HepG2 (cell line): Measurements from ENCODE around the gene TUBB. TPM values are rescaled to one million over a fixed set of nuclear protein-coding genes. Genes with fewer than 3 reads are reported as not detected.

ENCODE experiments used
- AHR ChIP-seq: IDR thresholded peaks from 2 replicates; pipeline ENCODE4 v1.6.1; 2018; ENCODE audit warnings: missing genetic modification reagents, missing compliant biosample characterization
- ATM ChIP-seq: fragments of 450-650 bp; IDR thresholded peaks from 2 replicates; pipeline ENCODE4 v1.7.1; 2017; ENCODE audit warnings: mild to moderate bottlenecking, borderline replicate concordance
- CENPX ChIP-seq: sonication (generic); formaldehyde crosslinking; IDR thresholded peaks from 2 replicates; pipeline ENCODE4 v1.9.0; 2021; ENCODE audit warnings: mild to moderate bottlenecking, missing genetic modification reagents, moderate library complexity
- FOXJ3 ChIP-seq: sonication (generic); formaldehyde crosslinking; IDR thresholded peaks from 2 replicates; pipeline ENCODE4 v1.4.0; 2020; ENCODE audit warnings: missing genetic modification reagents, mild to moderate bottlenecking, borderline replicate concordance
- HIC2 ChIP-seq: sonication (generic); formaldehyde crosslinking; IDR thresholded peaks from 2 replicates; pipeline ENCODE4 v1.9.0; 2022; ENCODE audit warnings: low read depth, missing genetic modification reagents
- KMT2B ChIP-seq: IDR thresholded peaks from 2 replicates; pipeline ENCODE4 v1.6.1; 2016; ENCODE audit warnings: missing genetic modification reagents, missing compliant biosample characterization
- MBNL3 ChIP-seq: fragments of 250-450 bp; sonication (Bioruptor Pico); conservative IDR thresholded peaks from 2 replicates; pipeline ENCODE4 v1.8.0; 2022; ENCODE audit warnings: mild to moderate bottlenecking, inconsistent platforms
- NR0B2 ChIP-seq: sonication (generic); formaldehyde crosslinking; IDR thresholded peaks from 2 replicates; pipeline ENCODE4 v1.4.0; 2020; ENCODE audit warnings: mild to moderate bottlenecking, missing genetic modification reagents
- PREB ChIP-seq: sonication (generic); formaldehyde crosslinking; IDR thresholded peaks from 2 replicates; pipeline ENCODE4 v1.4.0; 2020; ENCODE audit warnings: missing genetic modification reagents
- THYN1 ChIP-seq: sonication (generic); formaldehyde crosslinking; IDR thresholded peaks from 2 replicates; pipeline ENCODE4 v1.8.1; 2023; ENCODE audit warnings: low read depth, mild to moderate bottlenecking, moderate library complexity, missing genetic modification reagents, borderline replicate concordance
- ZBTB8A ChIP-seq: sonication (generic); formaldehyde crosslinking; IDR thresholded peaks from 2 replicates; pipeline ENCODE4 v1.4.0; 2020; ENCODE audit warnings: mild to moderate bottlenecking, low read depth, missing genetic modification reagents, borderline replicate concordance
- ZNF20 ChIP-seq: sonication (generic); formaldehyde crosslinking; IDR thresholded peaks from 2 replicates; pipeline ENCODE4 v1.4.0; 2020; ENCODE audit warnings: mild to moderate bottlenecking, moderate library complexity, missing genetic modification reagents
- ZNF264 ChIP-seq: sonication (generic); formaldehyde crosslinking; IDR thresholded peaks from 2 replicates; pipeline ENCODE4 v1.4.0; 2020; ENCODE audit warnings: missing genetic modification reagents
- ZNF282 ChIP-seq: fragments of 450-650 bp; IDR thresholded peaks from 2 replicates; pipeline ENCODE4 v1.6.1; 2018; ENCODE audit not compliant: partially characterized antibody
- ZNF296 ChIP-seq: sonication (generic); formaldehyde crosslinking; conservative IDR thresholded peaks from 2 replicates; pipeline ENCODE4 v1.5.0; 2020; ENCODE audit warnings: mild to moderate bottlenecking, missing genetic modification reagents
- polyA plus RNA-seq, 8 experiments: library from polyadenylated mRNA; depleted of rRNA in 3 of 8; stranded (reverse) in 7 of 8; unstranded in 1 of 8; fragments of >200 nt; fragmentation: Illumina TruSeq in 4 of 8; extraction: Trizol in 4 of 8; gene quantifications; 2 replicates each; pipeline versions ENCODE4 v1.2.1 to v1.2.3, GENCODE V29; 2011 to 2016; ENCODE audit warnings: low read depth in 4 of 8, missing spikeins in 1 of 8, mixed read lengths in 1 of 8; ENCODE audit not compliant: insufficient read depth in 1 of 8
- total RNA-seq, 5 experiments: library from RNA; depleted of rRNA; stranded (reverse); fragments of >200 nt; fragmentation: Illumina TruSeq; extraction: Trizol; gene quantifications; 2 replicates each; pipeline ENCODE4 v1.2.3, GENCODE V29; 2016; ENCODE audit warnings: low read depth in 1 of 5
- TF ChIP-seq, protein P1 (sequence below): sonication (generic); formaldehyde crosslinking; IDR thresholded peaks from 2 replicates; pipeline ENCODE4 v1.4.0; 2020; ENCODE audit warnings: missing genetic modification reagents
- TF ChIP-seq, protein P2 (sequence below): sonication (generic); formaldehyde crosslinking; IDR thresholded peaks from 2 replicates; pipeline ENCODE4 v1.8.0; 2022; ENCODE audit warnings: missing genetic modification reagents, mild to moderate bottlenecking, moderate library complexity, borderline replicate concordance
- TF ChIP-seq, protein P3 (sequence below): sonication (generic); formaldehyde crosslinking; IDR thresholded peaks from 2 replicates; pipeline ENCODE4 v1.5.1; 2020; ENCODE audit warnings: mild to moderate bottlenecking, missing genetic modification reagents

Gene TUBB
- total and polyA plus RNA-seq, 2 of the 13 experiments (the other 11 are each of a cell fraction or from before 2014, with no cell fraction given): 911 to 1,163 TPM

GRCh38 chr6:30686908-30687658, 33.1 kb upstream of the TUBB start (continued):
- 0 out of 2 replicates have a peak, but pooled peaks have one; percentile 14 for TF ChIP-seq HIC2 (CRISPR knock-in tag)
- peak; percentile 23; the same call in 1 of the 2 replicates for TF ChIP-seq NR0B2
- no peak for TF ChIP-seq ZNF282
- TF ChIP-seq MBNL3: no peak
- no peak for TF ChIP-seq ATM
- TF ChIP-seq, protein P1, sequence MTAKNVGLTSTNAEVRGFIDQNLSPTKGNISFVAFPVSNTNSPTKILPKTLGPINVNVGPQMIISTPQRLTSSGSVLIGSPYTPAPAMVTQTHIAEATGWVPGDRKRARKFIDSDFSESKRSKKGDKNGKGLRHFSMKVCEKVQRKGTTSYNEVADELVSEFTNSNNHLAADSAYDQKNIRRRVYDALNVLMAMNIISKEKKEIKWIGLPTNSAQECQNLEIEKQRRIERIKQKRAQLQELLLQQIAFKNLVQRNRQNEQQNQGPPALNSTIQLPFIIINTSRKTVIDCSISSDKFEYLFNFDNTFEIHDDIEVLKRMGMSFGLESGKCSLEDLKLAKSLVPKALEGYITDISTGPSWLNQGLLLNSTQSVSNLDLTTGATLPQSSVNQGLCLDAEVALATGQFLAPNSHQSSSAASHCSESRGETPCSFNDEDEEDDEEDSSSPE (CRISPR knock-in tag): no peak
- TF ChIP-seq PREB (CRISPR knock-in tag): no peak
- no peak for TF ChIP-seq THYN1 (CRISPR knock-in tag)
- TF ChIP-seq FOXJ3: no peak
- no peak for TF ChIP-seq CENPX (CRISPR knock-in tag)
- TF ChIP-seq KMT2B: 0 out of 2 replicates have a peak, but pooled peaks have one; percentile 20
- TF ChIP-seq ZNF296 (CRISPR knock-in tag): 0 out of 2 replicates have a peak, but pooled peaks have one; percentile 19
- no peak for TF ChIP-seq ZBTB8A
- no peak for TF ChIP-seq ZNF264
- 0 out of 2 replicates have a peak, but pooled peaks have one; percentile 27 for TF ChIP-seq AHR (CRISPR knock-in tag)
- TF ChIP-seq, protein P2, sequence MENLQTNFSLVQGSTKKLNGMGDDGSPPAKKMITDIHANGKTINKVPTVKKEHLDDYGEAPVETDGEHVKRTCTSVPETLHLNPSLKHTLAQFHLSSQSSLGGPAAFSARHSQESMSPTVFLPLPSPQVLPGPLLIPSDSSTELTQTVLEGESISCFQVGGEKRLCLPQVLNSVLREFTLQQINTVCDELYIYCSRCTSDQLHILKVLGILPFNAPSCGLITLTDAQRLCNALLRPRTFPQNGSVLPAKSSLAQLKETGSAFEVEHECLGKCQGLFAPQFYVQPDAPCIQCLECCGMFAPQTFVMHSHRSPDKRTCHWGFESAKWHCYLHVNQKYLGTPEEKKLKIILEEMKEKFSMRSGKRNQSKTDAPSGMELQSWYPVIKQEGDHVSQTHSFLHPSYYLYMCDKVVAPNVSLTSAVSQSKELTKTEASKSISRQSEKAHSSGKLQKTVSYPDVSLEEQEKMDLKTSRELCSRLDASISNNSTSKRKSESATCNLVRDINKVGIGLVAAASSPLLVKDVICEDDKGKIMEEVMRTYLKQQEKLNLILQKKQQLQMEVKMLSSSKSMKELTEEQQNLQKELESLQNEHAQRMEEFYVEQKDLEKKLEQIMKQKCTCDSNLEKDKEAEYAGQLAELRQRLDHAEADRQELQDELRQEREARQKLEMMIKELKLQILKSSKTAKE (CRISPR knock-in tag): no peak
- no peak for TF ChIP-seq ZNF20 (CRISPR knock-in tag)
- TF ChIP-seq, protein P3, sequence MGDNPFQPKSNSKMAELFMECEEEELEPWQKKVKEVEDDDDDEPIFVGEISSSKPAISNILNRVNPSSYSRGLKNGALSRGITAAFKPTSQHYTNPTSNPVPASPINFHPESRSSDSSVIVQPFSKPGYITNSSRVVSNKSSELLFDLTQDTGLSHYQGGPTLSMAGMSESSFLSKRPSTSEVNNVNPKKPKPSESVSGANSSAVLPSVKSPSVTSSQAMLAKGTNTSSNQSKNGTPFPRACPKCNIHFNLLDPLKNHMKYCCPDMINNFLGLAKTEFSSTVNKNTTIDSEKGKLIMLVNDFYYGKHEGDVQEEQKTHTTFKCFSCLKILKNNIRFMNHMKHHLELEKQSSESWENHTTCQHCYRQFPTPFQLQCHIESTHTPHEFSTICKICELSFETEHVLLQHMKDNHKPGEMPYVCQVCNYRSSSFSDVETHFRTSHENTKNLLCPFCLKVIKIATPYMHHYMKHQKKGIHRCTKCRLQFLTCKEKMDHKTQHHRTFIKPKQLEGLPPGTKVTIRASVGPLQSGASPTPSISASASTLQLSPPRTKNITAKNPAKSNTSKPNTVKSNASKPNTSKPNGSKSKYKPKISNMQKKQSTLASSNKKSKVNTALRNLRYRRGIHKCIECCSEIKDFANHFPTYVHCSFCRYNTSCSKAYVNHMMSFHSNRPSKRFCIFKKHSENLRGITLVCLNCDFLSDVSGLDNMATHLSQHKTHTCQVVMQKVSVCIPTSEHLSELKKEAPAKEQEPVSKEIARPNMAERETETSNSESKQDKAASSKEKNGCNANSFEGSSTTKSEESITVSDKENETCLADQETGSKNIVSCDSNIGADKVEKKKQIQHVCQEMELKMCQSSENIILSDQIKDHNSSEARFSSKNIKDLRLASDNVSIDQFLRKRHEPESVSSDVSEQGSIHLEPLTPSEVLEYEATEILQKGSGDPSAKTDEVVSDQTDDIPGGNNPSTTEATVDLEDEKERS (CRISPR knock-in tag): no peak; the same call in 1 of the 2 replicates
